ENCODE results near the gene CHFR. TPM values are rescaled to one million over a fixed set of nuclear protein-coding genes. Genes with fewer than 3 reads are reported as not detected.

Gene CHFR
- total and polyA plus RNA-seq, 2 of the 4 experiments (the other 2 are of a cell fraction), result 13.4 to 35.3 TPM

- no peak overlapping the region for H3K23ac ChIP-seq (ENCODE audit: low read depth, low read length)
- H3K27ac ChIP-seq (ENCODE audit: insufficient read depth, low read length), result no peak overlapping the region
- no peak overlapping the region for H2AK9ac ChIP-seq (replicated peaks; ENCODE audit: low read depth, low read length, poor library complexity)
- BruUV-seq (replicated peaks), result no TSS peak
- H4K5ac ChIP-seq (ENCODE audit: low read depth, low read length), result no peak overlapping the region
- no peaks in the 10 kb centered on the region for H3K4me1 ChIP-seq (ENCODE audit: control insufficient read depth, insufficient read depth, low read length)
- ChIA-PET CTCF (no interaction called here), POLR2A (ENCODE audit: unreplicated experiment) (no interaction called here)
- no peak overlapping the region for H3K56ac ChIP-seq (ENCODE audit: extremely low read depth, insufficient read depth, low read length)
- no peak overlapping the region for H3K18ac ChIP-seq (ENCODE audit: low read depth, low read length)
- H3K9me1 ChIP-seq (ENCODE audit: insufficient read depth, low read length), result no peaks in the 10 kb centered on the region; the same call in 1 of the 2 replicates
- no peak overlapping the region for H4K8ac ChIP-seq (ENCODE audit: low read depth in 2 of 2, low read length in 2 of 2)
- no peak overlapping the region for H3K4ac ChIP-seq (ENCODE audit: low read depth, low read length)
- H3K9ac ChIP-seq (ENCODE audit: low read depth, low read length), result no peak overlapping the region
- no peaks in the 10 kb centered on the region for H3K27me3 ChIP-seq (ENCODE audit: control insufficient read depth, insufficient read depth, low read length)
- H3K9me3 ChIP-seq (ENCODE audit: control insufficient read depth, insufficient read depth, low read length), result no peaks in the 10 kb centered on the region
- H4K20me1 ChIP-seq (ENCODE audit: insufficient read depth, low read length), result no peaks in the 10 kb centered on the region; the same call in none of the 2 replicates
- H3K4me2 ChIP-seq (ENCODE audit: low read depth, low read length), result no peak overlapping the region
- no peak overlapping the region for H2AFZ ChIP-seq (replicated peaks; ENCODE audit: low read length, poor library complexity)
- intact Hi-C loops (cut with micrococcal nuclease) (no loop called here), dilution Hi-C loops (cut with HindIII; ENCODE audit: low sequenced_read_pairs, unreplicated experiment) (no loop called here), in situ Hi-C loops (cut with MboI; ENCODE audit: low sequenced_read_pairs) (no loop called here)
- no peak overlapping the region for H3K14ac ChIP-seq (replicated peaks; ENCODE audit: low read depth, low read length)
- H3K36me3 ChIP-seq (ENCODE audit: control insufficient read depth, insufficient read depth, low read length), result peaks cover 48% of the 10 kb centered on the region
- DNase-seq, result no peak
- H4K91ac ChIP-seq (ENCODE audit: insufficient read depth, low read depth, low read length), result no peak overlapping the region
- no peak overlapping the region for H2BK20ac ChIP-seq (ENCODE audit: low read depth, low read length)
- no peaks in the 10 kb centered on the region for H3K79me1 ChIP-seq (ENCODE audit: low read depth in 1 of 2, low read length in 2 of 2)
- no peak overlapping the region for H2AK5ac ChIP-seq (ENCODE audit: low read depth, low read length)
- WGBS, 2 experiments (ENCODE audit: extremely low coverage in 2 of 2, insufficient read length in 1 of 2), result 89% methylated on average over 3 of the region's 15 CpGs; no CpG with 5 or more reads in 1 of the 2 experiments
- no peak overlapping the region for H2BK120ac ChIP-seq (ENCODE audit: low read depth, low read length)
- H2BK5ac ChIP-seq (ENCODE audit: low read depth, low read length, poor library complexity, severe bottlenecking), result no peak overlapping the region
- H3K4me3 ChIP-seq (ENCODE audit: insufficient read depth, low read depth, low read length), result no peak overlapping the region
- no peak for TF ChIP-seq CHD1 (IDR thresholded peaks at IDR 0.05; ENCODE audit: low read depth, low read length)
- no peak for TF ChIP-seq MAZ (IDR thresholded peaks at IDR 0.05; ENCODE audit: borderline replicate concordance, low read depth, low read length)
- TF ChIP-seq MXI1 (IDR thresholded peaks at IDR 0.05; ENCODE audit: borderline replicate concordance, low read depth, low read length), result no peak
- no peak for TF ChIP-seq RFX5 (IDR thresholded peaks at IDR 0.05; ENCODE audit: low read depth, low read length)
- no peak for TF ChIP-seq USF2 (IDR thresholded peaks at IDR 0.05; ENCODE audit: low read depth, low read length)
- TF ChIP-seq BHLHE40 (IDR thresholded peaks at IDR 0.05; ENCODE audit: low read depth, low read length), result no peak
- TF ChIP-seq RCOR1 (IDR thresholded peaks at IDR 0.05; ENCODE audit: insufficient replicate concordance, low read length), result no peak
- TF ChIP-seq ELK1 (IDR thresholded peaks at IDR 0.05; ENCODE audit: borderline replicate concordance, low read depth, low read length), result no peak
- no peak for TF ChIP-seq RAD21 (IDR thresholded peaks at IDR 0.05; ENCODE audit: low read length)
- no peak for TF ChIP-seq SMC3 (IDR thresholded peaks at IDR 0.05; ENCODE audit: low read depth, low read length)
- no peak for TF ChIP-seq CEBPB (IDR thresholded peaks at IDR 0.05; ENCODE audit: low read depth, low read length)
- ATAC-seq (ENCODE audit: low read depth), result no peak
- H2BK15ac ChIP-seq (ENCODE audit: low read depth, low read length), result no peak overlapping the region
Observed at GRCh38 chr12:132841151-132841550, 46.3 kb downstream of the CHFR start.
